Liver (tissue), 3 donors: ENCODE results near the gene NPIPA1.
"Not testable (repeated sequence)": the region's sequence is repeated elsewhere in the genome, so short reads cannot be mapped to it uniquely, and the experiment has no call there.

Experiments
- SP1 ChIP-seq: IDR thresholded peaks from 2 replicates; pipeline ENCODE4 v1.6.1; 2018; ENCODE audit warnings: antibody characterized with exemption, mild to moderate bottlenecking
- TF ChIP-seq, protein P1 (sequence below): fragments of 150-350 bp; IDR thresholded peaks from 2 replicates; pipeline ENCODE4 v1.5.1; 2017; ENCODE audit warnings: improper control_type of control experiment, low read depth, low read length; ENCODE audit not compliant: missing input control
- donor health status: healthy.
- donor health status: healthy.

- TF ChIP-seq SP1, result not testable (repeated sequence)
- TF ChIP-seq, protein P1, sequence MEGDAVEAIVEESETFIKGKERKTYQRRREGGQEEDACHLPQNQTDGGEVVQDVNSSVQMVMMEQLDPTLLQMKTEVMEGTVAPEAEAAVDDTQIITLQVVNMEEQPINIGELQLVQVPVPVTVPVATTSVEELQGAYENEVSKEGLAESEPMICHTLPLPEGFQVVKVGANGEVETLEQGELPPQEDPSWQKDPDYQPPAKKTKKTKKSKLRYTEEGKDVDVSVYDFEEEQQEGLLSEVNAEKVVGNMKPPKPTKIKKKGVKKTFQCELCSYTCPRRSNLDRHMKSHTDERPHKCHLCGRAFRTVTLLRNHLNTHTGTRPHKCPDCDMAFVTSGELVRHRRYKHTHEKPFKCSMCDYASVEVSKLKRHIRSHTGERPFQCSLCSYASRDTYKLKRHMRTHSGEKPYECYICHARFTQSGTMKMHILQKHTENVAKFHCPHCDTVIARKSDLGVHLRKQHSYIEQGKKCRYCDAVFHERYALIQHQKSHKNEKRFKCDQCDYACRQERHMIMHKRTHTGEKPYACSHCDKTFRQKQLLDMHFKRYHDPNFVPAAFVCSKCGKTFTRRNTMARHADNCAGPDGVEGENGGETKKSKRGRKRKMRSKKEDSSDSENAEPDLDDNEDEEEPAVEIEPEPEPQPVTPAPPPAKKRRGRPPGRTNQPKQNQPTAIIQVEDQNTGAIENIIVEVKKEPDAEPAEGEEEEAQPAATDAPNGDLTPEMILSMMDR, result not testable (repeated sequence)
These were observed 13.7 kb upstream of the NPIPA1 start for GRCh38 chr16:14923394-14924088.
